Activated T-helper 1 cell treated with Interleukin-2 at 50 U/mL for 16 hours (primary cell): Measurements from ENCODE around the gene PHOX2A.
"Not testable (repeated sequence)": the region's sequence is repeated elsewhere in the genome, so short reads cannot be mapped to it uniquely, and the experiment has no call there.

Source experiments
- DNase-seq: peaks from one replicate; pipeline ENCODE4 v3.0.0-alpha.2; 2020; ENCODE audit warnings: low read depth

The PHOX2A gene

GRCh38 chr11:72244060-72244360 lies at the start of gene PHOX2A:
TSS of gene PHOX2A (minus strand) at chr11:72244176. CDS start at chr11:72244004, 172 bp downstream.
- no peak for DNase-seq

GRCh38 chr11:72293391-72293790 lies 49.4 kb upstream of the PHOX2A start:
- DNase-seq = no peak

GRCh38 chr11:72292106-72292785 lies 48.3 kb upstream of the PHOX2A start:
- no peak for DNase-seq

DNA sequence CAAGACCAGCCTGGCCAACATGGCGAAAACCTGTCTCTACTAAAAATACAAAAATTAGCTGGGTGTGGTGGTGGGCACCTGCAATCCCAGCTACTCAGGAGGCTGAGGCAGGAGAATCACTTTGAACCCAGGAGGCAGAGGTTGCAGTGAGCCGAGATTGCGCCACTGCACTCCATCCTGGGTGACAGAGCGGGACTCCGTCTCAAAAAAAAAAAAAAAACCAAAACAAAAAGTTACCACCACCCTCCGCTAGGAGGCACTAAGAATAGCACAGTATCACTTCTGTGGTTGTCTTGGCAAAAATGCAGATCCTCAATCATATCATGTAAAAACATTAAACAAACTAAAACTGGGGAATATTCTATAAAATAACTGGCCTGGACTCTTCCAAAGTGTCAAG lies 46.8 kb upstream of the PHOX2A start:
- not testable (repeated sequence) for DNase-seq

- no peak for DNase-seq
Observed at GRCh38 chr11:72287293-72287692, 43.3 kb upstream of the PHOX2A start.

GRCh38 chr11:72283947-72284346 lies 40.0 kb upstream of the PHOX2A start:
- no peak for DNase-seq

- no peak for DNase-seq
Observed at GRCh38 chr11:72280726-72281315, 36.8 kb upstream of the PHOX2A start.

DNA sequence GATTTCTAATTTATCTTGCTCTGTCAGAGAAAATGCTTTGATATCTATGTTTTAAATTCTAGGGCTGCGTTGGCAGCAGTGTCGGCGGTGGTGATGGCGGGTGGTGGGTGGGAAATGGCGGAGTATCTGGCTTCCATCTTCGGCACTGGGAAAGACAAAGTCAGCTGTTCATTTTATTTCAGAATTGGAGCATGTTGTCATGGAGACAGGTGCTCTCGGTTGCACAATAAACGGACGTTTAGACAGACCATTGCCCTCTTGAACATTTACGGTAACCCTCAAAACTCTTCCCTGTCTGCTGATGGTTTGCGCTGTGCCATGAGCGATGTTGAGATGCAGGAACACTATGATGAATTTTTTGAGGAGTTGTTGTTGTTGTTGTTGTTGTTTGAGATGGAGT lies 36.1 kb upstream of the PHOX2A start:
- no peak for DNase-seq

- no peak for DNase-seq
Observed at GRCh38 chr11:72278905-72279304, 34.9 kb upstream of the PHOX2A start.

DNA sequence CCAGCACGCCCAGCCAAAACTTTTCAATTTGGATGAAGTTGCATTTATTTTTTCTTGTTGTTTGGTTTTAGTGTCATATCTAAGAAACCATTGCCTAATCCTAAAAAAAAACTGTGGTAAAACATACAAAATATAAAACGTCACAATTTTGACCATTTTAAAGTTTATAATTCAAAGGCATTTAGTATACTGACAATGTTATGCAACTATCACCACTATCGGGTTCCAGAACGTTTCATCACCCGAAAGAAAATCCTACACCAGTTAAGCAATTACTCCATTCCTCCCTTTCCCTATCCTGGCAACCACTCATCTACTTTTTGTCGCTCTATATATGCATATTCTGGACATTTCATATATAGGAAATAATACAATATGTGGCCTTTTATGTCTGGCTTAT lies 30.5 kb upstream of the PHOX2A start:
- DNase-seq = no peak

DNA sequence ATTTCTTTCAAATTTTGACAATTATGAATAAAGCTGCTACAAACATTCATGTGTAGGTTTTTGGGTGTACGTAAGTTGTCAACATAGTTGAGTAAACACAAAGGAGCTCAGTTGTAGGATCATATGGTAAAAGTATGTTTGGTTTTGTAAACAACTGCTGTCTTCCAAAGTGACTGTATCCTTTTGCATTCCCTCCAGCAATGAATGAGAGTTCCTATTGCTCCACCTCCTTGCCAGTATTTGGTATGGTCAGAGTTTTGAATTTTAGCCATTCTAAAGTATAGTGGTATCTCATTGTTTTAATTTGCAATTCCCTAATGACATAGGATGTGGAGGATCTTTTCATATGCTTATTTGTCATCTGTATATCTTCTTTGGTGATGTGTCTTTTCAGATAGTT lies 28.0 kb upstream of the PHOX2A start:
- DNase-seq = no peak

DNA sequence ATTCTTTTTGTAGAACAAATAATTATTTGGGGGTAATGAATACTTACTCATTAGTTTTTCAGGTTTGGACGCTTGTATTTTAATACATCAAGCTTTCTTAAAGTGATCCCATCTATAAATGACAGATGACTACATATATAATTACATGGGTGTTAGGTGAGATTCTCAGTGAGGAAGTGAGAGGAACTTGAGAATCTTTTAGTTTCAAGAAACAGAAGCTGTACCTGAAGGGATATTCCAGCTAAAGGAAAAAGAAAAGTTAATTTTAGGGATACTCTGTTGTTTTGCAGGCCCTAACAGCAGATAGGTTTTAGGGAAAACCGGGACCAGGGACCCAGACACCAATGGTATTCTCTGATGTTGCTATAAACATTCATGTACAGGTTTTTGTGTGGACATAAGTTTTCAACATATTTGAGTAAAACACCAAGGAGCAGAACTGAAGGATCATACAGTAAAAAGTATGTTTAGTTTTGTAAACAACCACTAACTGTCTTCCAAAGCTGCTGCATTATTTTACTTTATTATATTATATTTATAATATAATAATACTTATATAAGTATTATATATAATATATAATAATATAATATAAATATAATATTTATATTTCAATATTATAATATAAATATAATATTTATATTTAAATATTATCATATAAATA lies 24.1 kb upstream of the PHOX2A start:
- DNase-seq = no peak

GRCh38 chr11:72266960-72267359 lies 23.0 kb upstream of the PHOX2A start:
- DNase-seq = not testable (repeated sequence)

GRCh38 chr11:72265951-72266350 lies 22.0 kb upstream of the PHOX2A start:
- no peak for DNase-seq

- no peak for DNase-seq
Observed at GRCh38 chr11:72263361-72263760, 19.4 kb upstream of the PHOX2A start.

DNA sequence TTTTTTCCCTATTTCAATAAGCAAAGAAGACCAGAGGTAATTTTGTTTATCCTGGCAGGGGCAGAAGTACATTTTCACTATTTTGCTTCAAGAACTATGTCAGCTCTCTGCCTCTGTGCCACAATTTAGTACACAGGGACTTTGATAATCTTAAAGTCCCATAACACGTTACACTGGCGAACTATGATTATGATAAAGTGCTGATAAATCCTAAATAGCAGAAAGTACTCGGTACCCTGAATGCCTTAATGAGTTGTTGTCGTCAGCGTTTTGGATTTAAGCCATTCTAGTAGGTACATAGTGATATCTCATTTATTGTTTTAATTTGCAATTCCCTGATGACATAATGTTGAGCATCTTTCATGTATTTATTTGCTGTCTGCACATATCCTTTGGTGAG lies 16.6 kb upstream of the PHOX2A start:
- no peak for DNase-seq

GRCh38 chr11:72259490-72259889 lies 15.5 kb upstream of the PHOX2A start:
- no peak for DNase-seq

DNA sequence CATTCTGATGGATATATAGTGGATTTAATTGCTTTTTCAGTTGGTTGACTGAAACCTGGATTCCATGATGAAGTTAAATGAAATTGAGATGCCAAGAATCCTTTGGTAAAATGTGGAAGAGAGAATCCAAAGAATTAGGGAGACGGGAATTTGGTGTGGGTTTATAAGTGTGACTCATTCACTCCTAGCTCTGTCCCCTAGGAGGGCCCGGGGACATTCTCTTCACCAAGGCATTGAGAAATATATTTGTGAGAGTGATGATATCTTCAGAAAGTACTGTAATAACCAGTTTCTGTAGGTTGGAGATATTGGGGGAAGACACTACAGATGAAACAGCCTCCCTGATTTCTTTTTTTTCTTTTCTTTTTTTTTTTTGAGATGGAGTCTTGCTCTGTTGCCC lies 13.6 kb upstream of the PHOX2A start:
- DNase-seq = no peak

DNA sequence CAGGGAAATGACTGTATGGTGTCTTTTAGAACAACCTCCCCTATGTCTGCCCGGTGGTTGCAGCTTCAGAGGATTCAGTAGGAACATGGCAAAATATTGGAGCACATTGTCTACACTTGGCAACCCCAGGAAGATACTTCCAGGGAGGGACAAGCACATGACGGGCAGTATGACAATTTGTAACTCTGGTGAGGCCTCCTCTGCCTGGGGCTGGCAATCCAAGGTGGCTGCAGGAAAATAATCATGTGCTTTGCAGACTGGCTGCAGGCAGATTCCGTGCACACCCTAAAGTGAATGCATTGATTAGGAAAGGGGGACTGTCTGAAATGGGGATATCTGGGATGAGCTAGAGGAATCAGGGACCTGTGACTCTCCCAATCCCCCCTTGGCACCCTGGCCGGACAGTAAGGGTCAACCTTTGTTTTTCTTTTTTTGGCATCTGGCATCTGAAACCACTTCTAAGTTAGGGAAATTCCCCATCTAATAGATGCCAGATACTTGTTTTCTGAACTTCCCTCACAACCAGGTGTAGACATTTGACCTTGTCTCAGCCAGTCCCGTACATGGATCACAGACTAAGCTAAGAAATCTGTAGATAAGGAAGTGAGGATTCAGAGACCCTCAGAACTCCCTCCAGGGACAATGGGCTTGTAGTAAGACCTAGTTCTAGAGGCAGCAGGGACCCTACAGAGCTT lies 10.5 kb upstream of the PHOX2A start:
- no peak for DNase-seq

GRCh38 chr11:72253392-72253791 lies 9.4 kb upstream of the PHOX2A start:
- no peak for DNase-seq

- DNase-seq = no peak
Observed at GRCh38 chr11:72251614-72252013, 7.6 kb upstream of the PHOX2A start.

GRCh38 chr11:72250661-72251464 lies 6.9 kb upstream of the PHOX2A start:
- DNase-seq = no peak
